ENCODE data around the gene DSCAM. TPM values are rescaled to one million over a fixed set of nuclear protein-coding genes. Genes with fewer than 3 reads are reported as not detected.

The DSCAM gene
- total and polyA plus RNA-seq, 2 experiments from 2014 or later: 0.23 to 0.42 TPM

DNA sequence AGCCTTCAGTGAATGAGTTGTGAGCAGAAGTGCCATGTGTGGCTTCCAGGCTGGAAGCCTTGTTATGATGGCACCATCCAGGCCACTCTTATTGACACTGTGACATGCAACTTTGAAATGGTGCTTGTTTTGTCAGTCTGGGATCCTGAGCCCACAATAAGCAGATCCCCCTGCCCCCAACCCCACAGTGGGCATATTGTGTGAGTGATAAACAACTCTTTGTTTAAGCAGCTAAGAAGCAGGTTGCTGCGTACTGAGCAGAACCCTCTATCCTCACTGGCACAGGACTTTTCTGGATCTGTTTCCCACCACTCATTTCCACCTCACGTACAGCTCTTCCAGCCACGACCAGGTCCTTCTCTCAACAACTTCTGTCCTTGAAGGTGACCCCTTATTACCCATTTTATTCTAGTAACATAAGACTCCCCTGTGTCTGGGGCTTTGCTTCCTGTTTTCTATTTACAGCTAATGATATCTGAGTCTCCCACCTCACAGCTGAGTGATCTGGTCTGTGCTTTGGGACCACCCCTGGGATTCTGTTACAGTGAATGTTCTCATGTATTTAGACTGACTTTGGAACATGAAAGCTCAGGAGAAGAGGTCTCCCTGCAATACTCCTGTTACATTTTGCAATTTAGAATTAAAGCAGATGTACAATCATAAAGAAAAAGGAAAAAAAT, 604.2 kb downstream of the DSCAM start:
- no peaks in the 10 kb centered on the region for H3K36me3 ChIP-seq
- H3K9me3 ChIP-seq (ENCODE audit: low read depth): no peaks in the 10 kb centered on the region
- H3K27me3 ChIP-seq: no peaks in the 10 kb centered on the region
- H3K4me3 ChIP-seq: no peak overlapping the region
- DNase-seq (ENCODE audit: low read depth in 1 of 2, low spot score in 1 of 2): no peak
- no peak overlapping the region for H3K27ac ChIP-seq
- H3K4me1 ChIP-seq (ENCODE audit: low read depth): peaks cover 3% of the 10 kb centered on the region
- TF ChIP-seq, protein P1, sequence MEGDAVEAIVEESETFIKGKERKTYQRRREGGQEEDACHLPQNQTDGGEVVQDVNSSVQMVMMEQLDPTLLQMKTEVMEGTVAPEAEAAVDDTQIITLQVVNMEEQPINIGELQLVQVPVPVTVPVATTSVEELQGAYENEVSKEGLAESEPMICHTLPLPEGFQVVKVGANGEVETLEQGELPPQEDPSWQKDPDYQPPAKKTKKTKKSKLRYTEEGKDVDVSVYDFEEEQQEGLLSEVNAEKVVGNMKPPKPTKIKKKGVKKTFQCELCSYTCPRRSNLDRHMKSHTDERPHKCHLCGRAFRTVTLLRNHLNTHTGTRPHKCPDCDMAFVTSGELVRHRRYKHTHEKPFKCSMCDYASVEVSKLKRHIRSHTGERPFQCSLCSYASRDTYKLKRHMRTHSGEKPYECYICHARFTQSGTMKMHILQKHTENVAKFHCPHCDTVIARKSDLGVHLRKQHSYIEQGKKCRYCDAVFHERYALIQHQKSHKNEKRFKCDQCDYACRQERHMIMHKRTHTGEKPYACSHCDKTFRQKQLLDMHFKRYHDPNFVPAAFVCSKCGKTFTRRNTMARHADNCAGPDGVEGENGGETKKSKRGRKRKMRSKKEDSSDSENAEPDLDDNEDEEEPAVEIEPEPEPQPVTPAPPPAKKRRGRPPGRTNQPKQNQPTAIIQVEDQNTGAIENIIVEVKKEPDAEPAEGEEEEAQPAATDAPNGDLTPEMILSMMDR (IDR thresholded peaks at IDR 0.05; ENCODE audit: low read depth, low read length): no peak

DNA sequence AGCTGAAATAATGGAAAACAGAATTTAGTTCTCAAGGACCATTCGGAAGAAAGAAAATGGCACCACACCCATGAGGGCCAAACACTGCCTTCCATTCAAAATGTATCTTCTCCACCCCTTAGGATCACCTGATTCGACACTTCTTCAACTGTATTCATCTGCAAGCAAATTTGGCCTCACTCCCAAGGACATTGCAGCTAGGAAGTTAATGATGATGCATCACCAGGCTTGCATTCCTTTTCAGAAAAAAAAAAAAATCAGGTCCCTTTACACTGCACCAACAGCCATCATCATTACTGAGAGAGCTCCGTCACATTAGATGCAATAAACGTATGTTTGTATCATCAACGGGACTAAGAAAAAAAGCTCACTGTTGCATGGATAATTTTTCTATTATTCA, 611.4 kb downstream of the DSCAM start:
- H3K9me3 ChIP-seq (ENCODE audit: low read depth): no peaks in the 10 kb centered on the region
- H3K36me3 ChIP-seq: no peaks in the 10 kb centered on the region
- no peak overlapping the region for H3K27ac ChIP-seq
- H3K4me3 ChIP-seq: no peak overlapping the region
- TF ChIP-seq, protein P1 (IDR thresholded peaks at IDR 0.05; ENCODE audit: low read depth, low read length): no peak
- no peak for DNase-seq (ENCODE audit: low read depth in 1 of 2, low spot score in 1 of 2)
- no peaks in the 10 kb centered on the region for H3K27me3 ChIP-seq
- no peaks in the 10 kb centered on the region for H3K4me1 ChIP-seq (ENCODE audit: low read depth)

DNA sequence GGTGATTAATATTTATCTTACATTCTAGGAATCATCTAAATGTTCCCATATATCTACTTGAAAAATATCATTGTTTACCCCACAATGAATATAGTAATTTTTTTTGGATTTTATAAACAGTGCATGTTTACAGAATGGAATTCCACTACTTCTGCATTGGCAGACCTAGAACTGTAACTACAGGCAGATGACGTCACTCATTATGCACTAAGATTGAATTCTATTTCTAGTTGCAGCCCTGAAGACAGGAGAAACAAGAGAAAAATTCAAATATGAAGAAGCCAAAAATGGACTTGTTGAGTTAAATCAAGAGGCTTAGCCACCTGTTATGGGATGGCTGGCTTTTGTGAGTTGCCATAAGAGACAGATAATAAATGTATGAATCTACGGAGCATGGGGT, 615.0 kb downstream of the DSCAM start:
- no peak overlapping the region for H3K27ac ChIP-seq
- DNase-seq (ENCODE audit: low read depth in 1 of 2, low spot score in 1 of 2): no peak
- H3K9me3 ChIP-seq (ENCODE audit: low read depth): no peaks in the 10 kb centered on the region
- no peaks in the 10 kb centered on the region for H3K36me3 ChIP-seq
- no peaks in the 10 kb centered on the region for H3K27me3 ChIP-seq
- TF ChIP-seq, protein P1 (IDR thresholded peaks at IDR 0.05; ENCODE audit: low read depth, low read length): no peak
- H3K4me3 ChIP-seq: no peak overlapping the region
- no peaks in the 10 kb centered on the region for H3K4me1 ChIP-seq (ENCODE audit: low read depth)

DNA sequence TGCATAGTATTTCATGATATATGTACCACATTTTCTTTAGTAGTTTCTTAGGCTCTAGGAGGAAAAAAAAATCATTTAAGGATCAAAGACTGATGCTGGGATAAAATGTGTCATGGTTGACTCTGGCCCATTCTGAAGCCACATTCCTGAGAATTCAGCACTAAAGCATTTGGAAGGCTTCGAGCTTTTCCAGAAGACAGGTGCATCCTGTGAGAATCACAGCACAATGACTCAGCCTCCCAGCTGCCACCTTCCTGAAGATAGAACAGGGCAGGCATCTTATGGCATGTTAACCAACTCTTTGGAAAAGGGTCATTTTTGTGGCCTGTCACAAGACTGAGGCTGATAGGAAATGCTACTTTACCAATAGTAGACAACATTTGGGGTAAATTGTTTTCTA, 619.9 kb downstream of the DSCAM start:
- H3K27ac ChIP-seq: no peak overlapping the region
- H3K4me1 ChIP-seq (ENCODE audit: low read depth): no peaks in the 10 kb centered on the region
- no peaks in the 10 kb centered on the region for H3K9me3 ChIP-seq (ENCODE audit: low read depth)
- no peaks in the 10 kb centered on the region for H3K27me3 ChIP-seq
- no peaks in the 10 kb centered on the region for H3K36me3 ChIP-seq
- H3K4me3 ChIP-seq: no peak overlapping the region
- TF ChIP-seq, protein P1 (IDR thresholded peaks at IDR 0.05; ENCODE audit: low read depth, low read length): no peak
- DNase-seq (ENCODE audit: low read depth in 1 of 2, low spot score in 1 of 2): no peak

DNA sequence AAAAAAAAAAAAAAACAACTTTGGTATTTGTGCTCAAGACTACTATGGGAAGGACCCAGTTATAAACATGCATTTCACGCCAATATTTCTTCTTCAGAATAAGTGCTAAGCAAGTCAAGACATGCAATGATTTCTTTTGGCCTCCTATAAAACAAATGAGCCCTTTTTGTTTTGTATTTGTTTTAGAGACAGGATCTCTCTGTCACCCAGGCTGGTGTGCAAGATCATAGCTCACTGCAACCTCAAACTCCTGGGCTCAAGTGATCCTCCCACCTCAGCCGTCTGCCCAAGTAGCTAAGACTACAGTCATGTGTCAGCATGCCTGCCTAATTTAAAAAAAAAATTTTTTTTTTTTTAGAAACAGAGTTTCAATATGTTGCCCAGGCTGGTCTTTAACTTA, 631.0 kb downstream of the DSCAM start:
- Histone ChIP-seq H3K36me3 (no peaks in the 10 kb centered on the region), H3K4me3 (no peak overlapping the region), H3K4me1 (ENCODE audit: low read depth) (no peaks in the 10 kb centered on the region), H3K9me3 (ENCODE audit: low read depth) (no peaks in the 10 kb centered on the region), H3K27ac (no peak overlapping the region), H3K27me3 (no peaks in the 10 kb centered on the region)
- TF ChIP-seq, protein P1 (IDR thresholded peaks at IDR 0.05; ENCODE audit: low read depth, low read length): no peak
- no peak for DNase-seq (ENCODE audit: low read depth in 1 of 2, low spot score in 1 of 2)
